ENCODE measurements around the gene SPATA1.
"Not testable (repeated sequence)": the region's sequence is repeated elsewhere in the genome, so short reads cannot be mapped to it uniquely, and the experiment has no call there.

SPATA1 gene

GRCh38 chr1:84594959-84595358 lies 88.8 kb downstream of the SPATA1 start:
- DNase-seq (ENCODE audit: low read depth in 2 of 2) = not testable (repeated sequence)

- no peak for DNase-seq (ENCODE audit: low read depth in 2 of 2)
These were observed 90.8 kb downstream of the SPATA1 start for GRCh38 chr1:84597011-84597410.

GRCh38 chr1:84598418-84598817 lies 92.2 kb downstream of the SPATA1 start:
- no peak for DNase-seq (ENCODE audit: low read depth in 2 of 2)

- no peak for DNase-seq (ENCODE audit: low read depth in 2 of 2)
These were observed 92.9 kb downstream of the SPATA1 start for GRCh38 chr1:84598846-84599741.

- DNase-seq (ENCODE audit: low read depth in 2 of 2) = no peak
These were observed 94.6 kb downstream of the SPATA1 start for GRCh38 chr1:84600796-84601195.

- no peak for DNase-seq (ENCODE audit: low read depth in 2 of 2)
These were observed 97.0 kb downstream of the SPATA1 start for GRCh38 chr1:84603223-84603622.

GRCh38 chr1:84603941-84604830 lies 98.0 kb downstream of the SPATA1 start:
- no peak for DNase-seq (ENCODE audit: low read depth in 2 of 2)

GRCh38 chr1:84605157-84605556 lies 99.0 kb downstream of the SPATA1 start:
- no peak for DNase-seq (ENCODE audit: low read depth in 2 of 2)

- no peak for DNase-seq (ENCODE audit: low read depth in 2 of 2)
These were observed 100.8 kb downstream of the SPATA1 start for GRCh38 chr1:84606977-84607376.

GRCh38 chr1:84611091-84611490 lies 104.9 kb downstream of the SPATA1 start:
- DNase-seq (ENCODE audit: low read depth in 2 of 2) = no peak

- DNase-seq (ENCODE audit: low read depth in 2 of 2) = no peak
These were observed 105.6 kb downstream of the SPATA1 start for GRCh38 chr1:84611796-84612195.

GRCh38 chr1:84613026-84613425 lies 106.8 kb downstream of the SPATA1 start:
- no peak for DNase-seq (ENCODE audit: low read depth in 2 of 2)

GRCh38 chr1:84613887-84614286 lies 107.7 kb downstream of the SPATA1 start:
- no peak for DNase-seq (ENCODE audit: low read depth in 2 of 2)

- no peak for DNase-seq (ENCODE audit: low read depth in 2 of 2)
These were observed 109.6 kb downstream of the SPATA1 start for GRCh38 chr1:84615790-84616189.

All from stimulated activated CD4-positive, alpha-beta T cell treated with anti-CD3 and anti-CD28 coated beads, Interleukin-1b, Interleukin-23, amount 100 ng/mL, for 4 hours (primary cell).